GM18526 (cell line): ENCODE results near the gene EPHA4.

ENCODE experiments used
- POLR2A ChIP-seq: IDR thresholded peaks from 3 replicates; pipeline ENCODE4 v1.6.1; 2011; ENCODE audit not compliant: insufficient read length; ENCODE audit errors: extremely low read depth

EPHA4 gene

GRCh38 chr2:221372159-221372884, 199.8 kb downstream of the EPHA4 start:
- no peak for TF ChIP-seq POLR2A

- no peak for TF ChIP-seq POLR2A
Measured at GRCh38 chr2:221371347-221371746, 200.8 kb downstream of the EPHA4 start.

GRCh38 chr2:221370857-221371211, 201.3 kb downstream of the EPHA4 start:
- no peak for TF ChIP-seq POLR2A

- TF ChIP-seq POLR2A = no peak
Measured at GRCh38 chr2:221370076-221370856, 201.8 kb downstream of the EPHA4 start.
